ENCODE results near the gene PTPRO. TPM values are rescaled to one million over a fixed set of nuclear protein-coding genes. Genes with fewer than 3 reads are reported as not detected.

PTPRO gene
- total RNA-seq = not detected

DNA sequence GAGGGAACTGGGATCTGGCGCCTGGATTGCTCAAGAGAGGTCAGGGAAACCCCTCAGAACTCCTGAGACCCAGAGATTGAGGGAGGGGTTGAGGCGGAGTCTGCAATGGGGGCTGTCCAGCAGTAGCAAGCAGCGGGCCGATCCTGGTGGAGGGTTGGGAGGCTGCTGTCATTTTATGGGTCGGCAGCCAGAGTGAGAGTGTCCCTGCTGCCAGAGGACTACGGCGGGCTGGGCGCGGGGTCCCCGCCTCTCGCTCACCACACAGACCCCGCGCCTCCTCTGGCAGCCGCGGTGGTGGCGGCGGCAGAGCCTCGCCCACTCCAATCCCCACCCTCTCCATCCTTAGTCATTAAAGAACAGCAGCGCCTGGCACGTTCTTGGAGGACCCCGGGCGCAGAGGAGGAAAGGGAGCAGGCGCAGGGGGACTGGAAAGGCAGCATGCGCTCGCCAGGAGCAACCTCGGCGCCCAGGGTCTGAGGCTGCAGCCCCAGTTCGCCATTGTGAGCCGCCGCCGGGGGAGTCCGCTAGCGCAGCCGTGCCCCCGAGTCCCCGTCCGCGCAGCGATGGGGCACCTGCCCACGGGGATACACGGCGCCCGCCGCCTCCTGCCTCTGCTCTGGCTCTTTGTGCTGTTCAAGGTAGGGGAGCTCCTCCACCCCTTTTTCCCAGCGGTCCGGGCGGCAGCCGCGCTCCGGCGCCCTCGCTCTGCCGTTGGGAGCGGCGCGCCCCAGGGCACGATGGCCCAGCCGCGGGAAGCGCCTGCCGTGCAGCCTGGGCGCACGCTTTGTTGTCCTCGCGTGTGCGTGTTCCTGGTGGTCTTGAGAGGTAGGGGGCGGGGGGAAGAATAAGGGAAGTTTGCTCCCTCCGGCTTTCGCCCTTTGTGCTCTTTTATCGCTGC is at the start of gene PTPRO:
Gene PTPRO, plus strand, starts transcription at position 345 of the 898 bp plus-strand sequence.
- CTCF ChIA-PET = no interaction called here

DNA sequence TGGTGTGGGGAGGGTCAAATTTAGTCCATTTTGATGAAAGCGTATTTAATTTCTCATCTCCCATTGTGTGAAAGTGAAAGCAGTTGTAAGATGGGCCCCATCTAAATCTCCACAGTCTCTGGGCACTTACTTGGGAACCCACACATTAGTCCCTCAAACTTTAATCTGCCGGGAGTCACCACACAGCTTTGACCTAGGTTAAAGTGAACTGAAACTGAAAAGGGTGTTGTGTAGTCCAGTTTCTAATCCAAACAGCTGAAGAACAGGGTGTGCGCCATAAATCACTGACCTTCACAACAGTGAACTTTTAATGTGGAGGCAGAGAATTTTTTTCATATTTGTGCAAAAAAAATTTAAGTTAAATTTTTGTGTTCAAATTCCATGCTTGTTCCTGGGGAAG is 48.4 kb upstream of the PTPRO start:
- ChIA-PET POLR2A (no interaction called here), CTCF (no interaction called here)

More for the DNA sequence above, at the start of gene PTPRO:
- POLR2A ChIA-PET = no interaction called here

DNA sequence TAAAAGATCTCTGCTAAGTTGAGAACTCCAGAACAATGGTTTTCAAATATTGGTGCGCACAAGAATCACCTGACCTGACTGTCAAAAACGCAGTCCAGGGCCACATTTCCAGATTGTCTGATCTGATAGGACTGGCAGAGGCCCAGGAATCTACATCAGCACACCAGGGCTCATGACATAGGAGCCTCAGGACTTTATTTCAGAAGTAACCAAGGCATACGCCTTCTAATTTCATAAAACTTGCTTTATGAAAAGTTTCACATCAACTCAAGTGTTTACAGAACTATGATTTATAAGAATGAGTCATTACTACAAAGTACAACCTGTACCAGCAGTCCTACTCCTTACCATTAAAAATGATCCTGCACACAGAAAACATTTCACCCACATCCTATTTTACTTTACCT is 47.7 kb upstream of the PTPRO start:
- POLR2A ChIA-PET = no interaction called here
- CTCF ChIA-PET = interaction anchor here (0.6 kb wide), 1 partner anchor 36 kb away, joined by 3 read pairs; no protein-coding TSS in a partner anchor

DNA sequence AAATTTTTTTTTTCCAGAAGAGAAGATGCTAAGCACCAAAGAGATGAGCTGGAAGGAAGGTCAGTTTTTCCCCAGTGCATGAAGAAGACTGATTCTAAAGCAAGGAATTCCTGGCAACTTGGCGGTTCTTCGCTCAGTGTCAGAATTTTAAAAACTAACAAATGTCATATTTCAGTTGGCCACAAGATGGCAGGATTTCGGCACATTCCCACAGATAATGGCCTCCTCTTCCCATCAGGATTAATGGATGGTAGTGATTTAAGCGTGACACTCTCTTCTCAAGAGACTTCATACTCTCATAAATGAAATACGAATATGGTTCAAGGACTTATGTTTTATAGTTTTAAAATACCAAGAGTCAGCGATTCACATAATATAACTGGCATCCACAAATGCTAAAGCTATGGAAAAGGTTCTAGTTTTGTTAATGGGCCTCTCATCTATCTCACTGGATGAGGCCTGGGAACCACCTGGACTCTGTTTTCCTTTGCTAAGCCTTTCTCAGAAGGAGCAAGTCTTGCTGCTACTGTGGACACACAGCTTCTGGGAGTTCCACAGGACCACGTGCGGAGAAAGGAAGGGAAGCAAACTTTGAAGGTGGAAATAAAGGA is 46.1 kb upstream of the PTPRO start:
- CTCF ChIA-PET = interaction anchor here (0.7 to 1.4 kb wide), 3 partner anchors 25 to 308 kb away, joined by 3 to 5 read pairs (median 4); no protein-coding TSS in a partner anchor
- POLR2A ChIA-PET = no interaction called here

DNA sequence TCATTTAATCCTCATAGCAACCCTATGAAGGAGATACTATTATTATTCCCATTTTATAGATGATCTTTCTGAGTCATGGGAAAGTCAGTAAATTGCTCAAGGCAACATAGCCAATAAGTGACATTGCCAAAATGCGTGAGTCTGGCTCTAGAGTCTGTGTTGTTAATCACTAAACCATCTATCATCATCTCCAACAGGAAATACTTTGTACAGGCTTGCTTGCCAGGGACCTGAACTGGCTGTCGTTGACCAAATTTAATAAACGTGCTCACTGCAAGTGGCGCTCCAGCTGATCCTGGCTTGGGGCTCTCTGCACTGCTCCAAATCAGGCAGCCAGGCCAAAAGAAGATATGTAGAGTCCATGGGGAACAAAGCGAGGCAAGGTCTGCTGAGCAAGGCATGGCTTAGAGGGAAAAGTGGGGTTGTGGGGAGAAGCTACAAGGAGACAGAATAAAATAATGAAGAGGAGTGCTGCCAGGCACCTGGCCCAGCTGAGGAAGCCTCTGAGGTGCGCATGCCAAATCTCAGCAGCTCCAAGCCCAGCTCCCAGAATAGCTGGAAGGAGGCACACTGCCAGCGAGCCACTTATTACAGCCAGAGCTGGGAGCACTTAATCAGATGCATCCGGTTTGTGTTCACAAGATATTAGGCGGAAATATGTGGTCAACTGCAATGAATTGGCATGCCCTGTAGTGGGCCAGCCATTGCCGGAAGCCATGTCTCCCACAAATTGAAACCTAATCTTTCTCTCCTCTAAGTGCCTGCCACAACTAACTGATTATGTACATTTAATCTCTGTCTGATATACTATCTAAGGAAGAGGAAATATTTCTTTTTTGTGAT is 43.3 kb upstream of the PTPRO start:
- POLR2A ChIA-PET = no interaction called here
- CTCF ChIA-PET = no interaction called here

DNA sequence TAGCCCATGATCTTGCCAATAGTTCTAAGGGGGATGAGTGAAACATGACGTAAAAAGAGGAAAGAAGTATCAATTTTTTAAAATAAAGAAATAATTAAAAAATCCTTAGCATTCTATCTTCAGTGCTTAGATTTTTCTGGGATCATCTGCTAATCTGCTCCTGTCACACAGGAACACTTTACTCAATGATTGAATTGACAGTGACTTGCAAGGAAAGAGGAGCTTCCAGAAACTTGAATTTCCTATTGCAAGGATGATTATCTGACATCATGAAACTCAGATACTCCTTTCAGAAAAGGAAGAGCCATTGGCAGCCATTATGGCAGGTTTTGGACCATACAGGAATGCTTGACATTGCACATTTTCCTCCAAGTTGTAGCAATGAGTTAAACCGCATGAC is 41.4 kb upstream of the PTPRO start:
- CTCF ChIA-PET = no interaction called here
- POLR2A ChIA-PET = no interaction called here

DNA sequence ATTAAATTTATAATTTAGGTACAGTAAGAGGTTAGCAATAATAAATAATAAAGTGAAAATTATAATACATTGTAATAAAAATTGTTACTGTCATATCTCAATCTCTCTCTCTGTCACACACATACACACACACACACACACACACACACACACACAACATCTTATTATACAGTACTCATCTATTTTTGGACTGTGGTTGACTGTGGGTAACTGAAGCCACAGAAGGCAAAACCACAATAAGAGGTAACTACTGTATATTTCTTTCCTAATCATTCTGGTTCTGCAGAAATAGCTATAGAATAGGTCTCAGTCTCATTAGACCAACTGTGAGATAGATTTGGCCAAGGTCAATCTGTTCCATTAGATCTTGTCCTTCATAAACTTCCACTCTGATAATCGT is 33.1 kb upstream of the PTPRO start:
- ChIA-PET POLR2A (no interaction called here), CTCF (no interaction called here)

DNA sequence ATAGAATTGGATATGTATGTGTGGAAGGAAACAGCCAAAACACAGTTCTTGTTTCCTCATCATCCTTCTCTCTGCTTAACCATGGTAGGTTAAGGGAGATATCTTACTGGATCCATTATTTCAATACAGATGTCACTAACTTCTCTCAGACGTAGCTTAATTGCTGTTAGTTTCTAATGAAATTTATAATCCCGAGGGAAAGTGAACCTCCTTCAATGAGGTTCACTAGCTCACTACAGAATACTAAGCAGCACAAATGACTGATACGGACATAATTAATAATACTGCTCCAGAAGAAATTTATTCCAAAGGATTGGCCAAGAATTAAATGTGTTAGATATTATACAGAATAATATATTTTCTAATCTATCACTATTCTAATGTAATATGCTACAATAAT is 28.6 kb upstream of the PTPRO start:
- CTCF ChIA-PET = no interaction called here
- POLR2A ChIA-PET = no interaction called here

DNA sequence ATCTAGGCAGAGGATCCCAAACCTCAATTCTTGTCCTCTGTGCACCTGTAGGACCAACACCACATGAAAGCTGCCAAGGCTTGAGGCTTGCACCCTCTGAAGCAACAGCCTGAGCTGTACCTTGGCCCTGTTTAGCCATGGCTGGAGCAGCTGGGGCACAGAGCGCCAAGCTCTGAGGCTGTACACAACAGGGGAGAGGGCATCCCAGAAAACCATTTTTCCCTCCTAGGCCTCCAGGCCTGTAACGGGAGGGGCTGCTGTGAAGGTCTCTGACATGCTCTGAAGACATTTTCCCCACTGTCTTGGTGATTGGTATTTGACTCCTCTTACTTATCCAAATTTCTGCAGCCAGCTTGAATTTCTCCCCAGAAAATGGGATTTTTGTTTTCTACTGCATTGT is 22.4 kb upstream of the PTPRO start:
- ChIA-PET POLR2A (no interaction called here), CTCF (no interaction called here)

DNA sequence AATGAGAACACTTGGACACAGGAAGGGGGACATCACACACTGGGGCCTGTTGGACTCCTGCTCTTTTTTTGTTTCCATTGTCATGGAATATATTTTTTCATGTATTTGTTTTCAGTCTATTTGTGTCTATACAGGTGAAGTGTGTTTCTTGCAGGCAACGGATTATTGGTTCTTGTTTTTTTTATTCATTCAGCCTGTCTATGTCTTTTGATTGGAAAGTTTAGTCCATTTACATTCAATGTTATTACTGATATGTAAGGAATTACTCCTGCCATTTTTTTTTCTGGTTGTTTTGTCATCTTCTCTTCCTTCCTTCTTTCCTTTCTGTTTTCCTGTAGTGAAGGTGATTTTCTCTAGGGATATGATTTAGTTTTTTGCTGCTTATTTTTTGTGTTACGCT is 18.0 kb upstream of the PTPRO start:
- ChIA-PET POLR2A (no interaction called here), CTCF (no interaction called here)

DNA sequence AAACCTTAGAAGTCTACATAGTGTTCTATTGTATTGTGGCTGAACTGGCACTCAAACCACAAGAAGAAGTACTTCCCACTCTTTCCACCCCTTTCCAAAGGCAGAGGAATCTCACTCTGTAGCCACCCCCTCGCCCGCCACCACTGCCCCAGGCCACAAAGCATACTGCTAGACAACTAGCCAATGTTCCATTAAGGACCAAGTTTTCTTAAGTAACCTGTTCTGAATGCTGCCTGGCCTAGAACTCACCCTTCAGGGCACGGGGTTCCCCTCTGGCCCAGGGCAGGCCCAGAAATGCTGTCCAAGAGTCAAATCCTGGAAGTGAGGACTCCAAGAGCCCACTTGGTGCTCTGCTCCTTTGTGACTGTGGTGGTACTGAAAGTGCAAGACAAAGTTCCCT is 15.7 kb upstream of the PTPRO start:
- CTCF ChIA-PET = no interaction called here
- POLR2A ChIA-PET = no interaction called here

DNA sequence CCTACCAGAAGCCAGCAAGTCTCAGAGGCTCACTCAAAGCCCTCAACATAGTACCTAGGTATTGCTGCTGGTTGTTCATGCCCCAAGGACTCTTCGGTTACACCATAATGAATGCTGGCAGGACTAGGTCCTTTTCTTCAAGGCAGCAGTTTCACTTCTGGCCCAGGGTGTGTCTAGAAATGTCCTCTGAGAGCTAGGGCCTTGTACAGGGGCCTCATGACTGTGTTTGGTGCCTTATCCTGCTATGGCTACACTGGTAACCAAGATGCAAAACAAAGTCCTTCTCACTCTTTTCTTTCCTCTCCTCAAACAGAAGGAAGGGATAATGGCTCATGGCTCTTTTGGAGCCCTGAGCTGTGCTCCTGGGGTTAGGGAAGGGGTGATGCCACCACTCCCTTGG is 15.2 kb upstream of the PTPRO start:
- ChIA-PET CTCF (no interaction called here), POLR2A (no interaction called here)

DNA sequence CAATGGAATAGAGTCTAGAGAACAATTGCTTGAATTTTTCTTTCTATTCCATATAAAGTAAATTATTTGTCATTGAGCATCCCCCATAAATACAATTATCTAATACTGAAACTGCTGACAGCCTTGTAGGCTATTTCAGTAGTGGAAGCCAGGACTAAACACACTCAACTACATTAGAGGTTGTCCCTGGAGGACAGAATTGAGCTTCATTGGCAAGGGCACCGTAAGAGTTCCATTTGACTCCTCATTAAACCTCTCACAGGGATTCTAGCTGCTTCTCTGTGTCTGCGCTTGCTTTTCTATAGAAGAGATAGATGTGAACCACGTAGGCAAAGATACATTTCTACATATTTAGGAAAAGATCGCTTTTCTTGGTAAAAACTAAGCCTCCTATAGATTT is 3.5 kb upstream of the PTPRO start:
- CTCF ChIA-PET = no interaction called here
- POLR2A ChIA-PET = no interaction called here

DNA sequence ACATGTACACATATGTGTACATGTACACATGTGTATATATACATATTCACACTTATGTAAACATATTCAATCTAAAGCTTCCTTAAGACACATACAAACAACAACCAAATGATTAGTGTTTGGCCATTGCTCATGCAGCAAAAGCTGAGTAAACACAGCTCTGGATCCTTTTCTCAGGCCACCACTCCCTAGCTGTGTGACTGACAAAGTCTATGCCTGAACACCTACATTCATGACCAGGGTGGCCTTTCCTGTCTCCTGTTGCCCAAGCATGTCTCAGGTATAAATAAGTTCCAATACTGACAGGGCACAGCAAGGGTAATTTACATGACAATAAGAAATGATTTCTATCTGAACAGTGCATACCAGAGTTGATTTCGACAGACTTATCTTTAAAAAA is 1.4 kb upstream of the PTPRO start:
- ChIA-PET CTCF (no interaction called here), POLR2A (no interaction called here)

DNA sequence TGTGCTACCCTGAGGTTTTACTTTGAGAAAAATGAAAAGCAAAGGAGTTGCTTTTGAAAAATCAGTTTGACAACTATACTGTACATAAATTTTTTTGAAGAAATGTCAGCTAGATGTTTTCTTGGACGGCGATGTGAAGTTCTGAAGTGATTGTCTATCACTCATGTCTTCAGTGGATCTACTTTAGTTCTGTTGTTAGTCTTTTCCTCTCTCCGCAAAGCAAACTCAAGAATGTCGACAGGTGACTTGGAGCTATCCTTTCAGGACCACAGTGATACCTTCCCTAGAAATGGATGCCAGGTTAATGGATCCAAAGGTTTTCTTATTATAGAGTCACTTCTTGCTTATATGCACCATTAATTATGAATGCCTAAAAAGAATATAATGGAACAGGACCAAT is 1.2 kb downstream of the PTPRO start:
- ChIA-PET POLR2A (no interaction called here), CTCF (no interaction called here)

DNA sequence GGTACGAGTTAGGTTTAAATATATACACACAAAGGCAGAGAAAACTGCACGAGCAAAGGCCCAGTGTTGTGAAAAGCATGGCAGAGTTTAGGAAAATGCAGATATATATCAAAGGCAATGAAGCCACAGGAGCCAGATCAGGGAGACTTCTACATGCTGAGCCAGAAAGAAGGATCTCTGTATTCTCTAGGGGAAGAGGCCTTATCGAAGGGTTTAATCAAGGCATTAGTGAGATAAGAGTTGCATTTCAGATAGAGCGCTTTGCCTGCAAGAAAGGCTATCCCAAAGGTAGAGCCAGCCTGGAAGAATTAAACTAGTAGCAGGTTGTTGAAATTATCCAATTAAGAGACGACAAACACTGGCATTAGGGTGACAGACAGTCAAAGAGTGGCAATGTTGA is 7.6 kb downstream of the PTPRO start:
- ChIA-PET POLR2A (no interaction called here), CTCF (no interaction called here)

DNA sequence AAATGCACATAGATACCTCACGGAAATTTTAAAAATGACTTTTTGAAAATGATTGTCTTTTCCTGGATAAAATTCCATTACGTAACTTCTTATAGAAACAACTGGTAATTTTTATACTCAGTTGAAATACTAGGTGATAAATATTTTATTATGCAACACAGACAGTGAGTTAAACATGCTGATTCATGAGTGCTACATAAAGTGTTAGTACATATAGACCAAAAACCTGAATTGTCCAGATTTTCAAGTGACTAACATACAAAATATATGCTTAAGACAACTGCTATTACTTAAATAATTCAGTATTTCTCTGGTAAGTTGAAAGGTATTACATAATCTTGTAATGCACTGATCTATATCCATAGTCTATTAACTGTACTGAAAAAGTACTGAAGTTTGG is 11.9 kb downstream of the PTPRO start:
- CTCF ChIA-PET = interaction anchor here (0.6 kb wide), 1 partner anchor 45 kb away, joined by 3 read pairs; no protein-coding TSS in a partner anchor
- POLR2A ChIA-PET = no interaction called here

DNA sequence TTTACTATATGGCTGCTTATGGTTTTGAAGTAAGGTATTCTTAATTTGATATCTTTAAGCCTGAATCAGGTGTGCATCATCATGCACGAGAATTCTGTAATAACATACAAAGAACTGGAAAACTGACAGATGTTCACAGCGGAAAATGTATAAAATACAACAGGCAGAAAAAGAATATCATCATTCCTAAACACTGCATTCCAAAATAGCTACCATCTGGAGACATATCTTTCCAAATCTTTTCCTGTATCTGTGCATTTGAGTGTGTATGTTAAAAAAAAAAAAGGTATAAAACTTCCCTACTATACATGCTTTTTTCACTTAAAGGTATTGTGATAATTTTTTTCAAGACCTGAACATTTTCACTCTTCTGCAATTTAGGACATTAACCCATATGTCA is 13.7 kb downstream of the PTPRO start:
- ChIA-PET POLR2A (no interaction called here), CTCF (no interaction called here)

DNA sequence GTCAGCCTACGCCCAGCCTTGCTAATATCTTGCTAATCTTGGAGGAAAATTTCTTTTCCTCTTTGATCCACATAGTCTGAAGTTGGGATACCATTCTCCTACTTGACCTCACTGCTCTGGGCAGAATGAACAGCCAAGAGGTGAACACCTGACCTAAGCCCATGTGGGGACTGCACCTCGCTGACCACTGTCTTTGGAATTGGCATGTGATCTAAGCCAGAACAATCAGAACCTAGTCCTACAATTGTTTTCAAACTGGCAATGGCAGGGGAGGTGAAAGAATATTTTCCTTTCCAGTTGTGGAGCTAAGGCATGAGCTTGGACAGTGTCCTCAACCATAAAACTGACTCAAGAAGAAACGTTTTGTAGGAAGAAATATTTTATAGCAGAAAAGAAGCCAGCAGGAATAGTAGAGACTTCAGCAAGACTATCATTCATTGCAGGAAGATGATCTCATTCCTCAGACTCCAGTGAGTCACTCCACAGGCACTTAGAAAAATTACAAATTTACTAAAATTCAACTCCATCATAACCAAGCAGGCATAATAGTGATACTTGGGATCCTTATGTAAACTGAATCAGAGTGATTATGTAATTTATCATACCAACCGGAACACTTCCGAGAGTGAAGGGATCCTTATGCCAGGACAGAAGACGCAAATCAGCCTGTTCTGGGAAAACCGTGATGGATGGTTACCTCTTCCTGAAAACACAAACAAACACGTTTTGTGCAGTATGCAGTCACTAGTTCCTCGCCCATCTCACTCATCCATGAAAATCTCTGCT is 14.7 kb downstream of the PTPRO start:
- ChIA-PET CTCF (no interaction called here), POLR2A (no interaction called here)

DNA sequence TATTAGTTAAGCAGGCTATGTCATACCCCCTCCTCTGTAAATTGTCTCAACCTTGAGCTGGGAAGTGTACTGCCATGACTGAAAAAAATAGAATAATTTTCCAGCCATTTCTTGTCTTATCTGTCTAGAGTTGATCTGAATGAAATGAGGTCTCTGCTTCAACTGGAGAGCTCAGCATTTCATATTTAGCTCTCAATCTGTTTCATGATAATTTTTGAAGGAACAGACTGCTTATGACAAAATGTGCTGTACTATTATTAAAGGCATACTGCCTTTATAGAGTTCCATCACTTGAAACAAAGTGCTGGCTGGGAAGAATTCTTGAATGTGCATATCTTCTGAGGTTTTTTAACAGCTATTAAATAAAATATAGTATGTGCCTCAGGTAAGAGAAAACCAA is 19.1 kb downstream of the PTPRO start:
- CTCF ChIA-PET = no interaction called here
- POLR2A ChIA-PET = no interaction called here

Measured in activated CD8-positive, alpha-beta memory T cell treated with anti-CD3 and anti-CD28 coated beads for 36 hours (primary cell).